GM23338 (cell line): ENCODE data around the gene RNF214. TPM values are rescaled to one million over a fixed set of nuclear protein-coding genes. Genes with fewer than 3 reads are reported as not detected.

Experiments
- ATAC-seq: fragments of 200-7000 bp; cut with Tn5 transposase; 3 replicates; pipeline ENCODE4 v1.9.1; 2020
- DNase-seq: peaks from one replicate; pipeline ENCODE4 v3.0.0-alpha.2; 2015; ENCODE audit warnings: low spot score
- H2AFZ ChIP-seq: fragments of 200-600 bp; sonication (generic); 2 replicates; pipeline ENCODE4 v1.8.0; 2016; ENCODE audit warnings: antibody characterized with exemption, mild to moderate bottlenecking, moderate library complexity
- H3F3A ChIP-seq: fragments of 200-600 bp; sonication (generic); replicated peaks from 2 replicates; pipeline ENCODE4 v1.8.0; 2017; ENCODE audit warnings: antibody characterized with exemption, mixed run types, low read depth
- H3K27ac ChIP-seq: fragments of 200-600 bp; sonication (generic); 2 replicates; pipeline ENCODE4 v1.6.1; 2016; ENCODE audit warnings: low read depth
- H3K27me3 ChIP-seq: fragments of 200-600 bp; sonication (generic); 2 replicates; pipeline ENCODE4 v1.8.0; 2016; ENCODE audit warnings: mild to moderate bottlenecking, mixed run types, moderate library complexity; ENCODE audit not compliant: insufficient read depth
- H3K36me3 ChIP-seq: fragments of 200-600 bp; sonication (generic); 2 replicates; pipeline ENCODE4 v1.8.0; 2016; ENCODE audit warnings: mild to moderate bottlenecking; ENCODE audit not compliant: insufficient read depth
- H3K4me1 ChIP-seq: fragments of 200-600 bp; sonication (generic); 2 replicates; pipeline ENCODE4 v1.8.0; 2016; ENCODE audit warnings: mild to moderate bottlenecking, moderate library complexity; ENCODE audit not compliant: insufficient read depth
- H3K4me2 ChIP-seq: fragments of 200-600 bp; sonication (generic); 2 replicates; pipeline ENCODE4 v1.7.1; 2017; ENCODE audit warnings: mixed run types
- H3K4me3 ChIP-seq: fragments of 200-600 bp; sonication (generic); 2 replicates; pipeline ENCODE4 v1.6.1; 2016; ENCODE audit warnings: mixed run types
- H3K79me2 ChIP-seq: fragments of 200-600 bp; sonication (generic); replicated peaks from 2 replicates; pipeline ENCODE4 v1.8.0; 2017; ENCODE audit warnings: mild to moderate bottlenecking; ENCODE audit not compliant: insufficient read depth
- H3K9me2 ChIP-seq: fragments of 200-600 bp; sonication (generic); 2 replicates; pipeline ENCODE4 v1.8.0; 2017; ENCODE audit not compliant: insufficient read depth
- H4K20me1 ChIP-seq: fragments of 200-600 bp; sonication (generic); replicated peaks from 2 replicates; pipeline ENCODE4 v1.8.0; 2017; ENCODE audit warnings: mild to moderate bottlenecking; ENCODE audit not compliant: insufficient read depth
- H3K27ac Mint-ChIP-seq: 2 replicates; pipeline ENCODE4 v1.8.0; 2020; ENCODE audit warnings: inconsistent platforms, mild to moderate bottlenecking, moderate library complexity, mixed read lengths
- H3K27me3 Mint-ChIP-seq: 3 replicates; pipeline ENCODE4 v1.8.0; 2022; ENCODE audit warnings: low read depth, mild to moderate bottlenecking, moderate library complexity, mixed read lengths, inconsistent platforms; ENCODE audit not compliant: insufficient read depth, poor library complexity
- H3K36me3 Mint-ChIP-seq: 3 replicates; pipeline ENCODE4 v1.8.0; 2021; ENCODE audit warnings: low read depth, mild to moderate bottlenecking, inconsistent platforms, moderate library complexity, mixed read lengths
- H3K4me1 Mint-ChIP-seq: 3 replicates; pipeline ENCODE4 v1.8.0; 2020; ENCODE audit warnings: mild to moderate bottlenecking, inconsistent platforms, mixed read lengths
- H3K4me3 Mint-ChIP-seq: 3 replicates; pipeline ENCODE4 v1.8.0; 2021; ENCODE audit warnings: moderate library complexity, mild to moderate bottlenecking, inconsistent platforms, mixed read lengths
- H3K9me3 Mint-ChIP-seq: 3 replicates; pipeline ENCODE4 v1.8.0; 2020; ENCODE audit warnings: moderate library complexity, mild to moderate bottlenecking, inconsistent platforms, mixed read lengths
- CREB1 ChIP-seq: fragments of 250-450 bp; sonication (Bioruptor Pico); IDR thresholded peaks from 2 replicates; pipeline ENCODE4 v1.5.0; 2020; ENCODE audit warnings: low read depth, mild to moderate bottlenecking, moderate library complexity
- EZH2 ChIP-seq: fragments of 200-600 bp; sonication (generic); IDR thresholded peaks from one replicate; pipeline ENCODE4 v1.8.0; 2017; ENCODE audit warnings: antibody characterized with exemption, mild to moderate bottlenecking, low read depth; ENCODE audit not compliant: unreplicated experiment
- EZH2phosphoT487 ChIP-seq: fragments of 200-600 bp; sonication (generic); IDR thresholded peaks from one replicate; pipeline ENCODE4 v1.8.1; 2018; ENCODE audit warnings: antibody characterized with exemption; ENCODE audit not compliant: unreplicated experiment
- NANOG ChIP-seq: IDR thresholded peaks from 2 replicates; pipeline ENCODE4 v1.6.1; 2016; ENCODE audit warnings: antibody characterized with exemption, borderline replicate concordance
- POLR2AphosphoS5 ChIP-seq: IDR thresholded peaks from 2 replicates; pipeline ENCODE4 v1.6.1; 2016; ENCODE audit warnings: antibody characterized with exemption, low read depth
- STAT1 ChIP-seq: IDR thresholded peaks from one replicate; pipeline ENCODE4 v1.6.1; 2016; ENCODE audit warnings: antibody characterized with exemption; ENCODE audit not compliant: unreplicated experiment
- ZNF114 ChIP-seq: fragments of 250-450 bp; sonication (Bioruptor Pico); IDR thresholded peaks from 2 replicates; pipeline ENCODE4 v1.5.0; 2020; ENCODE audit warnings: mild to moderate bottlenecking, moderate library complexity
- ZNF331 ChIP-seq: fragments of 250-450 bp; sonication (Bioruptor Pico); IDR thresholded peaks from 2 replicates; pipeline ENCODE4 v1.5.0; 2020; ENCODE audit warnings: low read depth, mild to moderate bottlenecking, moderate library complexity
- ZNF462 ChIP-seq: fragments of 250-450 bp; sonication (Bioruptor Pico); IDR thresholded peaks from 2 replicates; pipeline ENCODE4 v1.5.0; 2020; ENCODE audit warnings: mild to moderate bottlenecking, moderate library complexity
- polyA plus RNA-seq: library from polyadenylated mRNA; unstranded; fragments of >200 nt; fragmentation: Nextera tagmentation; extraction: Ambion mirVana; gene quantifications from 2 replicates; pipeline ENCODE4 v1.2.1, GENCODE V29; 2016
- total RNA-seq: library from RNA; depleted of rRNA; stranded (reverse); fragments of >200 nt; shearing (Covaris generic); gene quantifications from 2 replicates; pipeline ENCODE4 v1.2.3, GENCODE V29; 2014

The RNF214 gene
- total and polyA plus RNA-seq, 2 experiments from 2014 or later = 19.4 to 28.4 TPM

GRCh38 chr11:117296881-117297280, 64.4 kb downstream of the RNF214 start (continued):
- no peak for TF ChIP-seq ZNF462 (CRISPR knock-in tag)

DNA sequence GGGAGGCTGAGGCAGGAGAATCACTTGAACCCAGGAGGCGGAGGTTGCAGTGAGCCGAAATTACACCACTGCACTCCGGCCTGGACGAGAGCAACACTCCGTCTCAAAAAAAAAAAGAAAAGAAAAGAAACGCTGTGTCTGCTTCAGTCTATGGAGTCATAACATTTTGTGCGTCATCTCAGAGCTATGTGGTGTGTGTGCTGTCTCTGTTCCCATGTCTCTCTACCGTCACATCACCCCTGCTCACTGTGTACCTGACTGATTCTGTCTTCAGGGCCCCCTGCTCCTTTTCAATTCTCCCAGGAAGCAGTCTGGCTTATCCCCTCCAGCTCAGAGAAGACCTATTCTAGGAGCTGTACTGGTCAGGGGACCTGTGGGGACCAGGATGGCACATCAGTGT, 65.7 kb downstream of the RNF214 start:
- no peak overlapping the region for H2AFZ ChIP-seq
- Mint-ChIP-seq H3K9me3 (no peaks in the 10 kb centered on the region), H3K27me3 (peaks cover 21% of the 10 kb centered on the region), H3K36me3 (no peaks in the 10 kb centered on the region), H3K4me1 (peaks cover 23% of the 10 kb centered on the region), H3K4me3 (no peak overlapping the region), H3K27ac (no peak overlapping the region)
- H3K27ac ChIP-seq = no peak overlapping the region
- H3K4me3 ChIP-seq = no peak overlapping the region
- H3K36me3 ChIP-seq = no peaks in the 10 kb centered on the region
- H3F3A ChIP-seq = no peaks in the 10 kb centered on the region
- no peak overlapping the region for H3K4me2 ChIP-seq
- no peaks in the 10 kb centered on the region for H3K27me3 ChIP-seq
- peaks cover 19% of the 10 kb centered on the region for H3K4me1 ChIP-seq
- no peaks in the 10 kb centered on the region; the same call in 1 of the 2 replicates for H4K20me1 ChIP-seq
- H3K79me2 ChIP-seq = no peaks in the 10 kb centered on the region
- ATAC-seq = no peak
- H3K9me2 ChIP-seq = no peaks in the 10 kb centered on the region
- DNase-seq = no peak
- TF ChIP-seq CREB1 (CRISPR knock-in tag) (no peak), NANOG (no peak), POLR2AphosphoS5 (no peak), EZH2phosphoT487 (no peak), ZNF114 (CRISPR knock-in tag) (no peak), ZNF462 (CRISPR knock-in tag) (no peak), ZNF331 (CRISPR knock-in tag) (no peak), EZH2 (no peak), STAT1 (no peak)
